Amniotic stem cell (primary cell): Measurements from ENCODE around the gene KCNT1.

Source experiments
- DNase-seq: peaks from one replicate; lab custom pipeline; 2025; lab: John Stamatoyannopoulos, UW

Gene KCNT1

GRCh38 chr9:135727257-135727875, 25.4 kb downstream of the KCNT1 start:
- DNase-seq = no peak

- DNase-seq = no peak
These were observed 26.6 kb downstream of the KCNT1 start for GRCh38 chr9:135728436-135729110.

GRCh38 chr9:135729480-135729879, 27.5 kb downstream of the KCNT1 start:
- DNase-seq = no peak

DNA sequence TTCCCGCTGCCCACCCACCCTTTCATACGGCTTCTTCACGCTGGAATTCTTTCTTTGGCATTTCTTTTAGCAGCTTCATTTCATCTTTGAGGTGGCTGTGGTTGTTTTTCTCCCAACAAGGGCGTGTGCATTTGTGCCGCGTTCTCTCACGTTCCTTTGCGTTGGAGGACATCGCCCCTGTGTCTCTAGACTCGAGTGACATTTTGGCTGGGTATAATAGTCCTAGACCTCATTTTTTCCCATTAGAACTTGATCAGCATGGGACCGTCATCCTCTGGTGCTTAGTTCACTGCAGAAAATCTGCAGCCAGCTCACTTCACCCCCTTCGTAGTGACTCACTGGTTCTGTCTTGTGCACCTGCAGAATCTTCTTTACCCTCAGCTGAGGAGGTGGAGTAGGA, 29.5 kb downstream of the KCNT1 start:
- no peak for DNase-seq

GRCh38 chr9:135732569-135733257, 30.7 kb downstream of the KCNT1 start:
- DNase-seq = no peak

DNA sequence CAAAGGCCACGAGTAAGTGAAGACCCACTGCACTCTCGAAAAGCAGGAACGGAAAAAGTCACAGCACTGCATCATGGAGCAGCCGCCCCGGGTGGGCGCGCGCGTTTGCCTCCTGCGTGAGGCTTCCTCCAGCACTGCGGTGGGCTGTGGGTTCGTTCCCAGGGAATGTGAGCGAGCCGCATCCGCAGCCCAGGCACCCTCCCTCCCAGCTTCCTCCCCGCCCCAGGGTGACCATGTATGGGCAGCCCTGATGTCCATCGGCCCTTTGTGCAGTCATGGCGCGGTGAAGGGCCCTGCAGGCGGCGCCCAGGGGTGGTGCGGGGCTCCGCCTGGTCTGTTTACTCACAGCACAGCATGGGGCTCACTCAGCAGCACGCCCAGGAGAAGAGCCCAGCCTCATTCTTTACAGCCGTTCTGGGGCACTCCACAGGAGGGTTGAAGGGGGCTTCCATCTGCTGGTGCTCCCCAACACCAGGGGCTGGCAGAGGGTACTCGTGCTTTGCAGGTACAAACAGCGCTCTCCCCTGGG, 32.7 kb downstream of the KCNT1 start:
- no peak for DNase-seq

GRCh38 chr9:135736272-135736978, 34.4 kb downstream of the KCNT1 start:
- no peak for DNase-seq

DNA sequence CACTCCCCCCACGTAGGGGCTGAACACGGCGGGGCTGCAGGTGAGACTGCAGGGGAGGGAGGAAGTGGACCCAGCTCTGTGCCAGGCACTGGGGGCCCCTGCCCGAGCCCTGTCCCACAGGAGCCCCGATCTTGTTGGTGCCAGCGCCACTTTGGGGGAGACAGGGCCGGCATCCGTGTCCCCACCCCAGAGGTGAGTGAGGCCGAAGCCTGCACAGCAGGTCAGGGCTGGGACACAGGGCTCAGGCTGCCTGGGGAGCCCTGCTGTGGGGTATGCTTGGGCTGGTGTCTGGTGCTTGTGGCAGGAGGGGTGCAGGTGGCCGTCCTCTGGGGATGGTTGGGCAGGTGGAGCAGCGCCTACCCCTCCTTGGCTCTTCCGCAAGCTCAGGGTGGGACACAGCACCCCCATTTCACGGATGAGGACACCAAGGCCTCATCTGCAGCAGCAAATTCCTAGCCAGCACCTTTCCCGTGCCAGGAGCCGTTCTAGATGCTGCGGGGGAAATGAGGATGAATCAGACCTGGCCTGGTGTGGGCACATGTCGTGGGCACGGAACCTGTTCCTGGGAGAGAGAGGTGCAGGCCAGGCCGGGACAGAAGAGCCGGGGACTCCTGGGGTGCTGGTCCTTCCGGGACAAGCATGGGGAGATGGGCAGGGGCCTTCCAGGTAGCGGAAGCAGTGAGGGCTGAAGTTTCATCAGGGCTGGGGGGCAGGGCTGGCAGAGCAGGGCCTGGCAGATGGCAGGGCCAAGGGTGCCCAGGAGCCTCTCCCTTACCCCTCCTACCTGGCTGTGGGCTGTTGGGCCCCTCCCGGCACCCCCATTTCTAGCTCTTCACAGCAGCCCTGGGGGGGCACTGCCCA, 35.2 kb downstream of the KCNT1 start:
- DNase-seq = no peak

DNA sequence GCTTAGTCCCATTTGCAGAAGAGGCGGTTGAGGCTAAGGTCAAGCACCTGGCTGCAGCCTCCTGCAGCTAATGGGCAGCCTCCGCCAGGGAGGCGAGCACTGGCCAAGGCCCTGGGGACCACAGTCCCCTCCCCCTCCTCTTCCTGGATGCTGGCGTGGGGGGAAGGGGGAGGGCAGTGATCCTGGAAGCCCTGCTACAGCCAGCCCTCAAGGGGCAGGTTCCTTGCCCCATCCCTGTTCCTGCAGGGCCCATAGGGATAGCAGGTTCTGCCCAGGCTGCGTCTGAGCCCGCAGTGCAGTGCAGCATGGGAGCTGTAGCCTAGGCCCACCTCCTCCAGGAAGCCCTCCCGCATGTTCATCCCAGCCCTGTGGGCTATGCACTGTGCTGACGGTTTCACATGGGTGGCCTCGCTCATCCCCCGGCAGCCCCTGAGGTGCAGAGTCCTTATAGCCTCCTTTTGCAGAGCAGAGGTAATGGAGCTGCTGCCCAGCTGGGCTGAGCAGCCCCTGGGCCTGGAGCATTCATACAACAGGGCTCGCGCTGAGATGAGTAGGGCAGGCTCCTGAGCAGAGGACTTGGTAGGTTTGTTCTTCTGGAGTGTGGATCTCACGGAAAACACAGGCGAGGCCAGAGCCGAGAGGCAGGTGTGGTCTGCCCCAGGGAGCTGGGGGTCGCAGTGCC, 36.0 kb downstream of the KCNT1 start:
- no peak for DNase-seq

DNA sequence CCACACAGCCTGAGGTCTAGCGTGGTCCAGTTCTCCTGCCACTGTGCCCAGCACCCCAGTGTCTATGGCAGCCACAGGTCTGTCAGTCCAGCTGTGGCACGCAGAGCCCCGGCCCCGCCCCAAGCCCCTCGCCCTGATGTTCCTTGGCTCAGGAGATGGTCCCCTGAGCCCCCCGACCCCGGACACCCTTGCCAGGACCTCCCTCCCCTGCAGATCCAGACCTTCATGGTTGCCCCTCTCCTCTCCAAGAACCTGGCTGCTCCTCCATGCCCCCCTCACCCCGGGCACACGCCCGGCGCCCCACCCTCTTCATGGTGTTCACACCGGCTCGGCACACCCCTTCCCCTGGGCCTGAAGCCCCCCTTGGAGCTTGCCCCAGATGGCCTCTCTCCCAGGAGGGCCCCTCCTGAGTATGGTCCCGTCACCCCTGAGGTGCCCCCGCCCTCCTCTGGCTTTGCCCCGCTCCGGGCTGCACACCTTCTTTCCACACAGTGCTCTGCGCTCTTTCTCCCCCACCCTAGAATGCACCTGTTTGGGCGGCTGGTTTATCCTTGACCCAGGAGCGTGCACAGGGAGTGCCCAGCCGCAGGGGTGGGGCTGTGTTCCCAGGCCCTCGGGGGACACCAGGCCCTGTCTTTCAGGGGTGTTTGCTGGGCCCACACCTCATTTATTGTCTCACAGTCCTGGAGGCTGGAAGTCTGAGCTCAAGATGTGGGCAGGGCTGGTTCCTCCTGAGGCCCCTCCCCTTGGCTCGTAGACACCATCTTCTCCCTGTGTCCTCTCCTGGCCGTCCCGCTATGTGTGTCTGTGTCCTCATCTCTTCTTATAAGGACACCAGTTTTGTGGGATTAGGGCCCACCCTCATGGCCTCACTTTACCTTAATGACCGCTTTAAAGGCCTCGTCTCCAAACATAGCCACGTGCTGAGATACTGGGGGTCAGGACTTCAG, 37.6 kb downstream of the KCNT1 start:
- no peak for DNase-seq

DNA sequence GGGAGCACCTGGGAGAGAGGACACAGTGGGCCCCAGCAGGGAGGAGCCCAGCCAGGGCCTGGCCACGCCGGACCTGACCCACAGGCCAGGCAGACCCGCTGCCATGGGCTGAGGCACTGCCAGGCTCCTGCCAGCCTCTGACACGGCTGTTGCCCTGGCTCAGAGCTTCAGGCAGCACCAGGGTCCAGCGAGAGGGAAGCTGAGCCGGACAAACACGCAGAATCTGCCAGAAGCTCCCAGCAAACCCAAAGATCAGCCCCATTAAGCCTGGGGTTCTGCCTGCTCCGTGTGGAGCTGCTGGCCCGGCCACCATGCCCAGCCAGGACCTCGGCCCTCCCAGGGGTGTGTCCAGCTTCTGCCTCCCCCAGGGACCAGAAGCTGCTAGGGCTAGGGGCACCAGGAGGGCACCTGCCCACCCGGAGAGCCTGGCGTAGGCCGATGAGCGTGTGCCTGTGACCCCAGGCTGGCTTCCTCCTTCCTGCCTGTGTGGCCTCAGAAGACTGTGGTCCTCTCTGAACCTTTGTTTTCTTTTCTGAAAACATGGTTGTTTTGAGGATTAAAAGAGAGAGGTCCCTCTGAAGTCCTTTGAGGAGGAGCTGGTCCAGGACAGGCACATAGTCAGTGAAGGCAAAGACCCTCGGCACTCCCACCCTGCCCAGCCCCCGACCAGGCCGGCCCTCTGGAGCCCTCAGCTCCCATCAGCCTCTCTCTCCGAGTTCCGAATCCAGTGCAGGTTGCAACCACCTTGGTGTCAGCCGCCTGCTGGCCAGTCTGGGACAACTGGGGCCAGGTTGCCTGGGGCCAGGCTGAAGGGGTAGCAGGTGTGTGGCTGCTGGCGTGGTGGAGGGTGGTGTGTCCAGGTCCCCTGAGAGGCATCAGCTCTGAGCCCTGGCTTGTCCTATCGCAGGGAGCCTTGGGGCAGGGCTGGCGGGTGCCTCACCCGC, 39.6 kb downstream of the KCNT1 start:
- DNase-seq = no peak

- DNase-seq = no peak
These were observed 41.0 kb downstream of the KCNT1 start for GRCh38 chr9:135743021-135743420.

DNA sequence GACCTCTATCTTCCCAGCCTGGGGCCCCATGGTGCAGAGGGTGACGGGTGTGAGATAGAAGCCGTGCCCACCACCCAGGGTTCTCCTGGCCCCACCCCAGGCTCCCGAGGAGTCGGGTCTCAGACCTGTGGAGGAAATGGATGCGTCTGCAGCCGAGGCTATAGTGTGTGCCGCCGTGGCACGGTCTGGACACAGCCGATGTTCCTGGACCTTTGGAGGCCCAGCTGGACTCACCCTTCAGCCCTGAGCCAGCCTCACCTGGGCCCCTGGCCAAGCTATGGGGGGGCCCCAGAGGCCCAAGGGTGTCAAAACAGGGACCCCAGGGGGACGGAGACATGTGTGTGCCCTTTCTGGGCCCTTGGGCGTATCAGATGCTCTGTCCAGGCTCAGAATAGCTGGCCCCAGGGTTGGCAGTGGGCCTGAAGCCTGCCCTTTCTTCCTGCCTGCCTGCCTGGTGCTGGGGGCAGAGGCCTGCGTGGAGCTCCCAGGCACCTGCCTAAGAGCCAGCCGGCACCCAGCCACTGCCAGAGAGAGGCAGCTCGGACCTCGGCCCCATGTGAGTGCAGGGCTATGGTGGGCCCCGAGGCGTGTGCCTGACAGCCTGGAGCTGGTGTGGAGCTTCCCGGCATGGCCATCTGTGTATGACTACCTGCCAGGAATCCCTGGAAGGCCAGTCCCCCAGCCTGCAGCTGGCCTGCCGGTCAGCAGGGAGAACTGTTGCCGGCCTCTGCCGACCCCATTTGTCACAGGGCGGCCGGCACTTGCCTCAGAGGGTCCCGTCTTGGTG, 41.8 kb downstream of the KCNT1 start:
- no peak for DNase-seq

- no peak for DNase-seq
These were observed 42.5 kb downstream of the KCNT1 start for GRCh38 chr9:135744333-135745070.

DNA sequence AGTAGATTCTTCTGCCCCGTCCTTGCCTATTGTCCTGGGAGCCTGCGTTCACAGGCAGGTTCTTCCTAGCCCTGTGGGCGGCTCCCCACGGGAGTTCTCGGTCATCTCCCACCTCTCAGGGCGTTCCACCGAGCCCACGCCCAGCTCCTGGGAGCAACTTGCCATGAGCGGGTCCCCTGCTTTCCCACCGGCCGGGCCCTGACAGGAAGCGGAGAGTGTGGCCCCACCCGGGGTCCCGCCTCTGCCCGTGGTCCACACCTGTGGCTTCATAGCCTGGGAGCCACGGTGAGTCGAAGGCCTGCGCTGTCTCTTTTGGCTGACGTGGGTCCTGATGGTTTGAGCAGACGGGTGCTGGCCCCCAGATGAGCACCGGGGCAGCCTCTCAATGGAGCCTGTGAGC, 43.2 kb downstream of the KCNT1 start:
- DNase-seq = no peak

DNA sequence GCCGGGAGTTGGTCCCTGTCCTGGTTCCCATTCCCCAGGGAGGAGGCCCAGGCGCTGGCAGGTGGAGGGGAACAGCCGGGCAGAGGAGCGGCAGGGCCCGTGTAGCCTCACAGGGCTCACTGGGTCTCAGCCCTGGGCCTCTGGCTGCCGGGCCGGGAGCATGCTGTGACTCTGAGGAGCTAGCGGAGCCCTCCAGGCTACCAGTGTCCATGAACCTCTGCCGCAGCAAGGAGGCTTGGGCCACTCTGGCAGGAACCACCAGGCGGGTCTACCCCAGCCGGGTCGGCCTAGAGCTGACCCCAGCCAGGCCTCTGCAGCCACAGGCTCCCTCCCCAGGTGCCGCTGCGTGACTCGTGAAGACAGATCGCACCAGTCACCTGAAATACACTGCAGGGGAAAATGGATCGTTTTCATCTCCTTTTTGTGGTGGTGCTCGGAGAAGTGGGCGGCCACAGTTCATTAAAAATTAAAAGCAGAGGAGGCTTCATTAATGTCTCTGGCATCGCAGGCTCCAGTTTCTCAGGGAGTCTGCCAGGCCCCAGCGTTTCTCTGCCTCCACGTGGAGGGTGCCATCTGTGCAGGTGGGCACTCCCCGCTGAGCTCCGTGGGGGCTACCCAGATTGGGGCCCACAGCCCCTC, 43.8 kb downstream of the KCNT1 start:
- DNase-seq = no peak

DNA sequence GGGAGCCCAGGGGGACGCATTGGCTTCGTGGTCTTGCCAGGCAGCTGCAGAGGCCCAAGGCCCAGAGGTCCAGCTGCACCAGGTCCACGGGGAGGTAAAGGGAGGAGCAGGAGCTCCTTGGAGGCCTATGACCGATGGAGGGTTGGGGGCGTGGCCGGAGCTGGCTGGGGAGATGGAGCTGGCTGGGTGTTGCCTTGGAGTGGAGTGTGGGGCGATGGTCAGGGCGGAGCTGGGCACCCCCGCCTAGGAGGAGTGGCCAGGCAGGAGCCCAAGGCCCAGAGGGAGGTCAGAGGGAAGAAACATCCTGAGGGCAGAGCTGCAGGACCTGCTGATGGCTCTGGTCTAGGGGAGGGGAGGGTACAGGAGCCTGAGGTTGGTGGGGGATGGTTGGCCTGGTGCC, 44.6 kb downstream of the KCNT1 start:
- DNase-seq = no peak
